H1 (cell line): ENCODE measurements around the gene MYLIP. TPM values are rescaled to one million over a fixed set of nuclear protein-coding genes. Genes with fewer than 3 reads are reported as not detected.

Experiments used
- CHD7 ChIP-seq: fragments of 300-600 bp; sonication (generic); IDR thresholded peaks from 2 replicates; pipeline ENCODE4 v1.7.1; 2012; ENCODE audit warnings: low read length, moderate library complexity, mild to moderate bottlenecking, inconsistent platforms; ENCODE audit not compliant: insufficient replicate concordance
- CTBP2 ChIP-seq: IDR thresholded peaks from 2 replicates; pipeline ENCODE4 v1.7.0; 2011; ENCODE audit warnings: borderline replicate concordance, mild to moderate bottlenecking, moderate library complexity, mixed read lengths, low read length; ENCODE audit not compliant: insufficient read depth, insufficient read length
- EGR1 ChIP-seq: IDR thresholded peaks from 2 replicates; pipeline ENCODE4 v1.6.1; 2011; ENCODE audit warnings: low read depth, low read length, borderline replicate concordance
- HDAC2 ChIP-seq, 2 experiments: fragments of 300-600 bp in 1 of 2; sonication (generic) in 1 of 2; IDR thresholded peaks; 2 replicates each; pipeline ENCODE4 v1.6.1; 2011 to 2012; ENCODE audit warnings: low read depth in 2 of 2, low read length in 2 of 2, mild to moderate bottlenecking in 2 of 2, moderate library complexity in 2 of 2, borderline replicate concordance in 1 of 2, inconsistent platforms in 1 of 2
- KDM4A ChIP-seq: IDR thresholded peaks from one replicate; pipeline ENCODE4 v1.7.1; 2012; ENCODE audit warnings: low read depth, mild to moderate bottlenecking, moderate library complexity, low read length, inconsistent platforms; ENCODE audit not compliant: severe bottlenecking
- KDM5A ChIP-seq: fragments of 200-600 bp; IDR thresholded peaks from 2 replicates; pipeline ENCODE4 v1.7.1; 2012; ENCODE audit warnings: mild to moderate bottlenecking, low read length, inconsistent platforms, mixed read lengths
- PHF8 ChIP-seq: fragments of 200-600 bp; sonication (generic); conservative IDR thresholded peaks from 2 replicates; pipeline ENCODE4 v1.7.1; 2012; ENCODE audit warnings: low read depth, mild to moderate bottlenecking, inconsistent platforms, low read length, moderate library complexity
- POLR2A ChIP-seq, 2 experiments: IDR thresholded peaks; 1 replicate in 1 of 2; 2 replicates in 1 of 2; pipeline ENCODE4 v1.6.1; 2011; ENCODE audit warnings: low read depth in 2 of 2, low read length in 2 of 2, mild to moderate bottlenecking in 2 of 2; ENCODE audit errors: control extremely low read depth in 1 of 2
- TAF7 ChIP-seq: optimal IDR thresholded peaks from 2 replicates; pipeline ENCODE3; 2011; ENCODE audit warnings: low read depth, mild to moderate bottlenecking, inconsistent platforms, low read length, moderate library complexity, borderline replicate concordance
- polyA plus RNA-seq, 7 experiments: library from polyadenylated mRNA; depleted of rRNA in 3 of 7; stranded (reverse) in 5 of 7; unstranded in 2 of 7; fragments of >200 nt in 5 of 7; fragments of 200-250 nt in 2 of 7; gene quantifications; 1 replicate in 5 of 7; 2 replicates in 1 of 7; 4 replicates in 1 of 7; pipeline versions ENCODE4 v1.2.1 to v1.2.3, GENCODE V29; 2011 to 2013; ENCODE audit warnings: missing spikeins in 2 of 7, mixed read lengths in 2 of 7
- total RNA-seq: library from RNA; stranded (reverse); fragmentation: NEBNext Ultra II Directional; extraction: Animal tissue kit (Norgen Biotek cat#: 25700); gene quantifications from 2 replicates; pipeline ENCODE4 v1.2.1, GENCODE V29; 2021

Gene MYLIP
- total and polyA plus RNA-seq, 2 of the 8 experiments (the other 6 are each of a cell fraction or from before 2014, with no cell fraction given), result 21.1 to 26.9 TPM

- TF ChIP-seq HDAC2 (IDR thresholded peaks at IDR 0.05; ENCODE audit: borderline replicate concordance in 1 of 2, low read depth in 2 of 2, low read length in 2 of 2) (no peak; a peak in 1 of 4 replicates), TAF7 (peak; percentile 98), EGR1 (peak; percentile 20; the same call in 1 of the 2 replicates), PHF8 (peak; percentile 97), CTBP2 (no peak), POLR2A (IDR thresholded peaks at IDR 0.05; ENCODE audit: control extremely low read depth in 1 of 2, low read depth in 2 of 2, low read length in 2 of 2) (peak; percentile 97 to 99), KDM5A (no peak), KDM4A (peak; percentile 55), CHD7 (no peak)
Observed at GRCh38 chr6:16128759-16129622, at the start of gene MYLIP (continued).
